Astrocyte (in vitro differentiated cells and primary cell): ENCODE measurements around the gene GIT2. TPM values are rescaled to one million over a fixed set of nuclear protein-coding genes. Genes with fewer than 3 reads are reported as not detected.
A peak's percentile ranks its signal among the peaks of the same experiment; 100 is the strongest.

Experiments used
- DNase-seq: peaks from one replicate; pipeline ENCODE4 v3.0.0-alpha.2; 2010; ENCODE audit warnings: low read depth
- FAIRE-seq: peaks from 2 replicates; lab custom pipeline; 2011; peaks lifted over from hg19 to GRCh38; lab: Jason Lieb, UNC
- H2AFZ ChIP-seq: 2 replicates; pipeline ENCODE4 v1.6.0; 2012; ENCODE audit warnings: low read depth, low read length, inconsistent platforms
- H3K27ac ChIP-seq: 2 replicates; pipeline ENCODE4 v1.5.1; 2011; ENCODE audit warnings: low read depth, low read length, inconsistent platforms
- H3K27me3 ChIP-seq: 2 replicates; pipeline ENCODE4 v1.6.0; 2011; ENCODE audit warnings: low read length, inconsistent platforms; ENCODE audit not compliant: insufficient read depth
- H3K36me3 ChIP-seq: 2 replicates; pipeline ENCODE4 v1.5.1; 2011; ENCODE audit warnings: low read length, inconsistent platforms; ENCODE audit not compliant: insufficient read depth
- H3K4me1 ChIP-seq: 2 replicates; pipeline ENCODE4 v1.5.1; 2011; ENCODE audit warnings: low read length, inconsistent platforms; ENCODE audit not compliant: insufficient read depth
- H3K4me2 ChIP-seq: 2 replicates; pipeline ENCODE4 v1.6.0; 2012; ENCODE audit warnings: low read length, inconsistent platforms
- H3K4me3 ChIP-seq: 2 replicates; pipeline ENCODE4 v1.5.1; 2011; ENCODE audit warnings: low read depth, mild to moderate bottlenecking, low read length, inconsistent platforms; ENCODE audit not compliant: insufficient read depth
- H3K79me2 ChIP-seq: 2 replicates; pipeline ENCODE4 v1.6.0; 2012; ENCODE audit warnings: mild to moderate bottlenecking, low read length, inconsistent platforms; ENCODE audit not compliant: insufficient read depth
- H3K9ac ChIP-seq: 2 replicates; pipeline ENCODE4 v1.6.0; 2012; ENCODE audit warnings: mild to moderate bottlenecking, low read length, inconsistent platforms
- H3K9me3 ChIP-seq: 2 replicates; pipeline ENCODE4 v1.5.1; 2012; ENCODE audit warnings: low read depth, mild to moderate bottlenecking, low read length, inconsistent platforms; ENCODE audit not compliant: insufficient read depth
- H4K20me1 ChIP-seq: 2 replicates; pipeline ENCODE4 v1.6.0; 2012; ENCODE audit warnings: low read length, inconsistent platforms; ENCODE audit not compliant: insufficient read depth
- H3K27ac Mint-ChIP-seq: one replicate; pipeline ENCODE4 v1.8.0; 2021; ENCODE audit warnings: mild to moderate bottlenecking, mixed read lengths; ENCODE audit not compliant: unreplicated experiment
- H3K27me3 Mint-ChIP-seq: one replicate; pipeline ENCODE4 v1.8.0; 2021; ENCODE audit warnings: low read depth, mixed read lengths; ENCODE audit not compliant: unreplicated experiment
- H3K36me3 Mint-ChIP-seq: one replicate; pipeline ENCODE4 v1.8.0; 2021; ENCODE audit warnings: low read depth, mixed read lengths; ENCODE audit not compliant: unreplicated experiment
- H3K4me1 Mint-ChIP-seq: one replicate; pipeline ENCODE4 v1.8.0; 2021; ENCODE audit warnings: low read depth, mixed read lengths; ENCODE audit not compliant: unreplicated experiment
- H3K4me3 Mint-ChIP-seq: one replicate; pipeline ENCODE4 v1.8.0; 2021; ENCODE audit warnings: mild to moderate bottlenecking, moderate library complexity, mixed read lengths; ENCODE audit not compliant: unreplicated experiment
- H3K9me3 Mint-ChIP-seq: one replicate; pipeline ENCODE4 v1.8.0; 2021; ENCODE audit warnings: mild to moderate bottlenecking, mixed read lengths; ENCODE audit not compliant: unreplicated experiment
- CTCF ChIP-seq: IDR thresholded peaks from 2 replicates; pipeline ENCODE4 v1.5.1; 2011; ENCODE audit warnings: low read depth, mild to moderate bottlenecking, inconsistent platforms, low read length, moderate library complexity; ENCODE audit not compliant: insufficient read depth
- EZH2 ChIP-seq: IDR thresholded peaks from 2 replicates; pipeline ENCODE4 v1.6.1; 2012; ENCODE audit warnings: mild to moderate bottlenecking, low read length, inconsistent platforms; ENCODE audit not compliant: insufficient read depth
- total RNA-seq: library from RNA; stranded (reverse); gene quantifications from 2 replicates; pipeline ENCODE4 v1.2.1, GENCODE V29; 2021

The GIT2 gene
- total RNA-seq, 1 donor from 2014 or later: 33.4 TPM

GRCh38 chr12:110039085-110039807, 43.1 kb upstream of the GIT2 start:
- H3K79me2 ChIP-seq: peaks cover 41% of the 10 kb centered on the region
- FAIRE-seq: peak; percentile 96
- H3K4me3 ChIP-seq: no peak overlapping the region
- Mint-ChIP-seq H3K4me1 (peaks cover 22% of the 10 kb centered on the region), H3K4me3 (peak overlapping the region; percentile 57), H3K27ac (peak overlapping the region; percentile 86), H3K27me3 (no peaks in the 10 kb centered on the region), H3K9me3 (no peaks in the 10 kb centered on the region), H3K36me3 (peaks cover 12% of the 10 kb centered on the region)
- peak overlapping the region; percentile 86 for H3K27ac ChIP-seq
- no peak overlapping the region for H2AFZ ChIP-seq
- peak; percentile 94 for DNase-seq
- peak overlapping the region; percentile 63 for H3K9ac ChIP-seq
- H3K4me1 ChIP-seq: peaks cover 19% of the 10 kb centered on the region
- H3K27me3 ChIP-seq: no peaks in the 10 kb centered on the region
- H3K9me3 ChIP-seq: no peaks in the 10 kb centered on the region
- H4K20me1 ChIP-seq: peaks cover 34% of the 10 kb centered on the region
- H3K4me2 ChIP-seq: peak overlapping the region; percentile 49
- TF ChIP-seq EZH2: no peak
- H3K36me3 ChIP-seq: peaks cover 29% of the 10 kb centered on the region

GRCh38 chr12:110038741-110039084, 42.5 kb upstream of the GIT2 start:
- Histone ChIP-seq H4K20me1 (peaks cover 34% of the 10 kb centered on the region), H3K9ac (peak overlapping the region; percentile 63), H2AFZ (no peak overlapping the region), H3K4me2 (peak overlapping the region; percentile 49), H3K9me3 (no peaks in the 10 kb centered on the region), H3K79me2 (peaks cover 43% of the 10 kb centered on the region), H3K4me1 (peaks cover 19% of the 10 kb centered on the region), H3K27me3 (no peaks in the 10 kb centered on the region), H3K27ac (peak overlapping the region; percentile 86), H3K36me3 (peaks cover 34% of the 10 kb centered on the region), H3K4me3 (no peak overlapping the region)
- FAIRE-seq (no peak), DNase-seq (no peak)
- Mint-ChIP-seq H3K36me3 (peaks cover 14% of the 10 kb centered on the region), H3K27me3 (no peaks in the 10 kb centered on the region), H3K9me3 (no peaks in the 10 kb centered on the region), H3K27ac (peak overlapping the region; percentile 86), H3K4me3 (no peak overlapping the region), H3K4me1 (peaks cover 22% of the 10 kb centered on the region)
- TF ChIP-seq EZH2 (no peak), CTCF (no peak)

GRCh38 chr12:110037315-110037714, 41.1 kb upstream of the GIT2 start:
- H3K36me3 ChIP-seq: peaks cover 45% of the 10 kb centered on the region
- Mint-ChIP-seq H3K27ac (no peak overlapping the region), H3K36me3 (peaks cover 17% of the 10 kb centered on the region), H3K9me3 (no peaks in the 10 kb centered on the region), H3K27me3 (no peaks in the 10 kb centered on the region), H3K4me1 (peaks cover 22% of the 10 kb centered on the region), H3K4me3 (no peak overlapping the region)
- H3K4me2 ChIP-seq: no peak overlapping the region
- FAIRE-seq: no peak
- no peaks in the 10 kb centered on the region for H3K27me3 ChIP-seq
- H3K9me3 ChIP-seq: no peaks in the 10 kb centered on the region
- peaks cover 32% of the 10 kb centered on the region for H4K20me1 ChIP-seq
- H3K4me3 ChIP-seq: no peak overlapping the region
- no peak overlapping the region for H2AFZ ChIP-seq
- H3K4me1 ChIP-seq: peaks cover 19% of the 10 kb centered on the region
- no peak for DNase-seq
- no peak for TF ChIP-seq EZH2
- no peak for TF ChIP-seq CTCF
- no peak overlapping the region for H3K27ac ChIP-seq
- H3K79me2 ChIP-seq: peaks cover 43% of the 10 kb centered on the region
- H3K9ac ChIP-seq: no peak overlapping the region
